IMR-90 (cell line): Measurements from ENCODE around the gene SHC4. TPM values are rescaled to one million over a fixed set of nuclear protein-coding genes. Genes with fewer than 3 reads are reported as not detected.

Experiments
- ATAC-seq: fragments of 200-7000 bp; cut with Tn5 transposase; 2 replicates; pipeline ENCODE4 v1.9.1; 2020; ENCODE audit warnings: low read depth, mild to moderate bottlenecking, moderate library complexity
- BruUV-seq: library from RNA; stranded (reverse); fragments of 400-500 nt; replicated peaks from 2 replicates; lab custom pipeline; 2021; lab: Mats Ljungman, UMichigan
- CTCF ChIA-PET: fragments of 300-600 bp; formaldehyde crosslinking; extraction: SDS; loops from one replicate; lab custom pipeline; 2021; ENCODE audit warnings: antibody characterized with exemption; lab: Yijun Ruan, JAX
- POLR2A ChIA-PET: fragments of 300-600 bp; sonication (Branson Sonifier 250); formaldehyde crosslinking; loops from one replicate; lab custom pipeline; 2022; ENCODE audit warnings: antibody characterized with exemption; ENCODE audit not compliant: unreplicated experiment; lab: Charles Lee
- DNase-seq: peaks from one replicate; pipeline ENCODE4 v3.0.0; 2013
- H2AFZ ChIP-seq: replicated peaks from 2 replicates; pipeline ENCODE3; 2013; ENCODE audit warnings: low read length, mild to moderate bottlenecking; ENCODE audit not compliant: poor library complexity
- H2AK5ac ChIP-seq: 2 replicates; pipeline ENCODE4 v1.6.1; 2013; ENCODE audit warnings: low read depth, low read length, inconsistent platforms
- H2AK9ac ChIP-seq: replicated peaks from 2 replicates; pipeline ENCODE3; 2013; ENCODE audit warnings: mild to moderate bottlenecking, low read depth, low read length, moderate library complexity; ENCODE audit not compliant: poor library complexity
- H2BK120ac ChIP-seq: 2 replicates; pipeline ENCODE4 v1.6.1; 2013; ENCODE audit warnings: low read depth, low read length, inconsistent platforms
- H2BK15ac ChIP-seq: 3 replicates; pipeline ENCODE4 v1.6.1; 2013; ENCODE audit warnings: low read depth, low read length, inconsistent platforms
- H2BK20ac ChIP-seq: 2 replicates; pipeline ENCODE4 v1.6.1; 2013; ENCODE audit warnings: low read depth, mild to moderate bottlenecking, inconsistent platforms, low read length, moderate library complexity
- H2BK5ac ChIP-seq: 2 replicates; pipeline ENCODE4 v1.6.1; 2013; ENCODE audit warnings: mild to moderate bottlenecking, low read depth, low read length, inconsistent platforms; ENCODE audit not compliant: poor library complexity, severe bottlenecking
- H3K14ac ChIP-seq: replicated peaks from 2 replicates; pipeline ENCODE4 v1.6.1; 2013; ENCODE audit warnings: low read depth, low read length, inconsistent platforms
- H3K18ac ChIP-seq: 2 replicates; pipeline ENCODE4 v1.6.1; 2013; ENCODE audit warnings: low read depth, low read length, control low read depth
- H3K23ac ChIP-seq: 2 replicates; pipeline ENCODE4 v1.6.1; 2013; ENCODE audit warnings: low read depth, low read length, inconsistent platforms
- H3K27ac ChIP-seq: 2 replicates; pipeline ENCODE4 v1.5.1; 2013; ENCODE audit warnings: mild to moderate bottlenecking, control low read depth, low read length; ENCODE audit not compliant: insufficient read depth
- H3K27me3 ChIP-seq: 2 replicates; pipeline ENCODE4 v1.6.1; 2013; ENCODE audit warnings: low read length; ENCODE audit not compliant: control insufficient read depth, insufficient read depth
- H3K36me3 ChIP-seq: 2 replicates; pipeline ENCODE4 v1.6.1; 2013; ENCODE audit warnings: low read length, mixed read lengths; ENCODE audit not compliant: control insufficient read depth, insufficient read depth
- H3K4ac ChIP-seq: 2 replicates; pipeline ENCODE4 v1.6.1; 2013; ENCODE audit warnings: low read depth, low read length, inconsistent platforms
- H3K4me1 ChIP-seq: 2 replicates; pipeline ENCODE4 v1.6.1; 2013; ENCODE audit warnings: low read length, mixed read lengths; ENCODE audit not compliant: control insufficient read depth, insufficient read depth
- H3K4me2 ChIP-seq: 2 replicates; pipeline ENCODE4 v1.6.1; 2013; ENCODE audit warnings: low read depth, mild to moderate bottlenecking, control low read depth, low read length, moderate library complexity
- H3K4me3 ChIP-seq: 2 replicates; pipeline ENCODE4 v1.5.1; 2013; ENCODE audit warnings: low read depth, mild to moderate bottlenecking, control low read depth, low read length, moderate library complexity; ENCODE audit not compliant: insufficient read depth
- H3K56ac ChIP-seq: 2 replicates; pipeline ENCODE4 v1.6.1; 2013; ENCODE audit warnings: low read length, inconsistent platforms; ENCODE audit not compliant: insufficient read depth; ENCODE audit errors: extremely low read depth
- H3K79me1 ChIP-seq, 2 experiments: 2 replicates each; pipeline ENCODE4 v1.6.1; 2013; ENCODE audit warnings: low read length in 2 of 2, inconsistent platforms in 1 of 2, low read depth in 1 of 2
- H3K9ac ChIP-seq: 2 replicates; pipeline ENCODE4 v1.6.1; 2013; ENCODE audit warnings: low read depth, low read length, control low read depth
- H3K9me1 ChIP-seq: 2 replicates; pipeline ENCODE4 v1.6.1; 2013; ENCODE audit warnings: low read length, inconsistent platforms; ENCODE audit not compliant: insufficient read depth
- H3K9me3 ChIP-seq: 2 replicates; pipeline ENCODE4 v1.6.1; 2013; ENCODE audit warnings: low read length; ENCODE audit not compliant: control insufficient read depth, insufficient read depth
- H4K20me1 ChIP-seq: 2 replicates; pipeline ENCODE4 v1.6.1; 2013; ENCODE audit warnings: low read length, inconsistent platforms; ENCODE audit not compliant: insufficient read depth
- H4K5ac ChIP-seq: 2 replicates; pipeline ENCODE4 v1.6.1; 2013; ENCODE audit warnings: mild to moderate bottlenecking, low read depth, low read length, control low read depth
- H4K8ac ChIP-seq, 2 experiments: 2 replicates each; pipeline ENCODE4 v1.6.1; 2013; ENCODE audit warnings: low read depth in 2 of 2, low read length in 2 of 2, control low read depth in 1 of 2, inconsistent platforms in 1 of 2
- H4K91ac ChIP-seq: 2 replicates; pipeline ENCODE4 v1.6.1; 2013; ENCODE audit warnings: low read depth, low read length, inconsistent platforms; ENCODE audit not compliant: insufficient read depth
- FOS ChIP-seq: fragments of 150-350 bp; IDR thresholded peaks from 2 replicates; pipeline ENCODE4 v1.6.1; 2016; ENCODE audit warnings: low read depth, low read length
- MAFK ChIP-seq: IDR thresholded peaks from 2 replicates; pipeline ENCODE4 v1.6.1; 2012; ENCODE audit warnings: low read depth, low read length, improper control_type of control experiment
- MAZ ChIP-seq: IDR thresholded peaks from 2 replicates; pipeline ENCODE4 v1.6.1; 2012; ENCODE audit warnings: low read depth, mild to moderate bottlenecking, low read length, improper control_type of control experiment, moderate library complexity, borderline replicate concordance
- NFE2L2 ChIP-seq: fragments of 150-350 bp; IDR thresholded peaks from 2 replicates; pipeline ENCODE4 v1.6.1; 2016; ENCODE audit warnings: low read depth, mild to moderate bottlenecking, low read length
- WGBS, 2 experiments: methylation state at CpG; one replicate each; pipeline versions ENCODE4 v1.1.5 to v1.1.7; 2013; ENCODE audit warnings: missing lambda C conversion rate in 2 of 2; ENCODE audit not compliant: insufficient read length in 1 of 2; ENCODE audit errors: extremely low coverage in 2 of 2; 5-methylcytosine and 5-hydroxymethylcytosine counted together
- dilution Hi-C: fragments of 300-500 bp; cut with HindIII; formaldehyde crosslinking; loops from one replicate; pipeline ENCODE4 v1.14.3; 2018; ENCODE audit warnings: low sequenced_read_pairs; ENCODE audit not compliant: unreplicated experiment
- in situ Hi-C: fragments of 300-500 bp; cut with MboI; formaldehyde crosslinking; loops from 3 replicates; pipeline ENCODE4 v1.14.3; 2019; ENCODE audit warnings: low sequenced_read_pairs, inconsistent platforms, mixed read lengths
- intact Hi-C: fragments of 100-400 bp; cut with micrococcal nuclease; formaldehyde crosslinking; loops from 2 replicates; pipeline ENCODE4 v1.10.0; 2022
- polyA plus RNA-seq, 3 experiments: library from polyadenylated mRNA; depleted of rRNA; stranded (reverse); fragments of >200 nt; gene quantifications; 2 replicates each; pipeline ENCODE4 v1.2.3, GENCODE V29; 2012; ENCODE audit warnings: low replicate concordance in 1 of 3
- total RNA-seq: library from RNA; depleted of rRNA; stranded (reverse); fragments of >200 nt; gene quantifications from 2 replicates; pipeline ENCODE4 v1.2.3, GENCODE V29; 2012
- TF ChIP-seq, protein P1 (sequence below): fragments of 150-350 bp; IDR thresholded peaks from 2 replicates; pipeline ENCODE4 v1.6.1; 2017; ENCODE audit warnings: mild to moderate bottlenecking, antibody characterized with exemption, low read length, low read depth

Gene SHC4
- total and polyA plus RNA-seq, 2 of the 4 experiments (the other 2 are of a cell fraction) = 0.91 to 2.7 TPM

DNA sequence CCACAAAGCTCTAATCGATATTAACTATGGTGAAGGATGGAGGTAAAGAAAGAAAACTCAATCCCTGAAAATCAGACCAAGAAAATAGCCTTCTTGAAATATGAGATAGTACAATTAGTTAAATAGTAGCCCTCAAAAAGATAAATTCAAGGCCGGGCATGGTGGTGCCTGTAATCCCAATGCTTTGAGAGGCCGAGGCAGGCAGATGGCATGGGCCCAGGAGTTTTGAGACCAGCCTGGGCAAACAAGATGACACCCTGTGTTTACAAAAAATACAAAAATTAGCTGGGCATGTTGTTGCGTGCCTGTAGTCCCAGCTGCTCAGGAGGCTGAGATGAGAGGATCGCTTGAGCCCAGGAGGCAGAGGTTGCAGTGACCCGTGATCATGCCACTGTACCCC, 121.2 kb downstream of the SHC4 start:
- Histone ChIP-seq H3K9me3 (no peaks in the 10 kb centered on the region), H3K4ac (no peak overlapping the region), H3K56ac (no peak overlapping the region), H3K4me1 (no peaks in the 10 kb centered on the region), H2AFZ (no peak overlapping the region), H2BK120ac (no peak overlapping the region), H4K5ac (no peak overlapping the region), H2AK9ac (no peak overlapping the region), H2BK15ac (no peak overlapping the region), H3K4me2 (no peak overlapping the region), H3K18ac (no peak overlapping the region), H4K91ac (no peak overlapping the region), H3K27me3 (no peaks in the 10 kb centered on the region), H4K8ac (no peak overlapping the region), H3K27ac (no peak overlapping the region), H3K9me1 (no peaks in the 10 kb centered on the region), H3K14ac (no peak overlapping the region), H2BK5ac (no peak overlapping the region), H2BK20ac (no peak overlapping the region), H4K20me1 (no peaks in the 10 kb centered on the region), H3K4me3 (no peak overlapping the region), H3K36me3 (no peaks in the 10 kb centered on the region; the same call in 1 of the 2 replicates), H3K9ac (no peak overlapping the region), H2AK5ac (no peak overlapping the region), H3K23ac (no peak overlapping the region), H3K79me1 (no peaks in the 10 kb centered on the region)
- WGBS, 2 experiments = 100% methylated on average over 1 of the region's 6 CpGs; no CpG with 5 or more reads in 1 of the 2 experiments
- CTCF ChIA-PET = no interaction called here
- in situ Hi-C loops = no loop called here
- POLR2A ChIA-PET = no interaction called here
- dilution Hi-C loops = no loop called here
- DNase-seq (no peak), ATAC-seq (no peak)
- BruUV-seq = no TSS peak
- TF ChIP-seq MAFK = no peak
- no peak for TF ChIP-seq MAZ
- TF ChIP-seq FOS = no peak
- no peak for TF ChIP-seq NFE2L2
- TF ChIP-seq, protein P1, sequence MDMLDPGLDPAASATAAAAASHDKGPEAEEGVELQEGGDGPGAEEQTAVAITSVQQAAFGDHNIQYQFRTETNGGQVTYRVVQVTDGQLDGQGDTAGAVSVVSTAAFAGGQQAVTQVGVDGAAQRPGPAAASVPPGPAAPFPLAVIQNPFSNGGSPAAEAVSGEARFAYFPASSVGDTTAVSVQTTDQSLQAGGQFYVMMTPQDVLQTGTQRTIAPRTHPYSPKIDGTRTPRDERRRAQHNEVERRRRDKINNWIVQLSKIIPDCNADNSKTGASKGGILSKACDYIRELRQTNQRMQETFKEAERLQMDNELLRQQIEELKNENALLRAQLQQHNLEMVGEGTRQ = no peak
- intact Hi-C loops = no loop called here
